Thymus (tissue), 11 donors: Measurements from ENCODE around the gene TEAD1. TPM values are rescaled to one million over a fixed set of nuclear protein-coding genes. Genes with fewer than 3 reads are reported as not detected.

Experiments
- DNase-seq, 9 donors: peaks; one replicate each; pipeline ENCODE4 v3.0.0-alpha.2; 2013; ENCODE audit warnings: low spot score in 9 of 9, low read depth in 6 of 9, missing footprints in 1 of 9
- H3K27ac ChIP-seq, 2 donors: one replicate each; pipeline ENCODE4 v1.5.1; 2013; ENCODE audit warnings: control low read depth in 1 of 2, low read depth in 1 of 2, low read length in 1 of 2, mild to moderate bottlenecking in 1 of 2, moderate library complexity in 1 of 2
- H3K27me3 ChIP-seq, 2 donors: one replicate each; pipeline ENCODE4 v1.5.1; 2013; ENCODE audit warnings: low read length in 1 of 2; ENCODE audit not compliant: control insufficient read depth in 2 of 2, insufficient read depth in 1 of 2
- H3K36me3 ChIP-seq, 2 donors: one replicate each; pipeline ENCODE4 v1.5.1; 2013; ENCODE audit warnings: low read length in 1 of 2, mild to moderate bottlenecking in 1 of 2, moderate library complexity in 1 of 2; ENCODE audit not compliant: control insufficient read depth in 2 of 2, insufficient read depth in 2 of 2
- H3K4me1 ChIP-seq, 2 donors: one replicate each; pipeline ENCODE4 v1.5.1; 2013; ENCODE audit warnings: low read length in 2 of 2; ENCODE audit not compliant: control insufficient read depth in 2 of 2, insufficient read depth in 2 of 2
- H3K4me3 ChIP-seq, 2 donors: one replicate each; pipeline ENCODE4 v1.5.1; 2013; ENCODE audit warnings: low read length in 2 of 2, control low read depth in 1 of 2, mild to moderate bottlenecking in 1 of 2
- H3K9me3 ChIP-seq, 2 donors: one replicate each; pipeline ENCODE4 v1.5.1; 2013; ENCODE audit warnings: low read length in 1 of 2, mild to moderate bottlenecking in 1 of 2; ENCODE audit not compliant: control insufficient read depth in 2 of 2, insufficient read depth in 1 of 2
- WGBS: extraction: QIAGEN DNeasy Blood & Tissue Kit; methylation state at CpG from one replicate; pipeline ENCODE4 v1.1.7; 2013; 5-methylcytosine and 5-hydroxymethylcytosine counted together
- polyA plus RNA-seq: library from polyadenylated mRNA; stranded (reverse); fragments of 200-250 nt; gene quantifications from one replicate; pipeline ENCODE4 v1.2.3, GENCODE V29; 2013
- total RNA-seq: library from RNA; stranded (reverse); fragments of 120-200 nt; gene quantifications from one replicate; pipeline ENCODE4 v1.2.4, GENCODE V29; 2013
- donor health status: healthy.

The TEAD1 gene
- total and polyA plus RNA-seq, 2 donors: 3.7 to 5.4 TPM

GRCh38 chr11:12889243-12889642, 215.0 kb downstream of the TEAD1 start:
- 53% methylated on average over 5 of the region's 5 CpGs for WGBS
- no peaks in the 10 kb centered on the region for H3K9me3 ChIP-seq
- H3K27ac ChIP-seq: no peak overlapping the region
- H3K4me3 ChIP-seq: no peak overlapping the region
- no peak for DNase-seq
- H3K36me3 ChIP-seq: no peaks in the 10 kb centered on the region
- peaks cover 0 to 7% of the 10 kb centered on the region in 2 donors for H3K27me3 ChIP-seq
- H3K4me1 ChIP-seq: peaks cover 0 to 2% of the 10 kb centered on the region in 2 donors

- Histone ChIP-seq H3K4me1 (peaks cover 0 to 2% of the 10 kb centered on the region in 2 donors), H3K27me3 (peaks cover 0 to 7% of the 10 kb centered on the region in 2 donors), H3K36me3 (no peaks in the 10 kb centered on the region), H3K9me3 (no peaks in the 10 kb centered on the region), H3K4me3 (no peak overlapping the region), H3K27ac (no peak overlapping the region)
- no peak for DNase-seq
- WGBS: 74% methylated on average over 5 of the region's 5 CpGs
Observed at GRCh38 chr11:12890476-12890875, 216.3 kb downstream of the TEAD1 start.

GRCh38 chr11:12893787-12894672, 219.8 kb downstream of the TEAD1 start:
- H3K27me3 ChIP-seq: peaks cover 0 to 6% of the 10 kb centered on the region in 2 donors
- 58% methylated on average over 12 of the region's 12 CpGs for WGBS
- H3K9me3 ChIP-seq: no peaks in the 10 kb centered on the region
- H3K36me3 ChIP-seq: no peaks in the 10 kb centered on the region
- DNase-seq: peak in 6 of 9 donors; percentile 2 to 49 (median 18)
- H3K4me3 ChIP-seq: no peak overlapping the region
- no peak overlapping the region for H3K27ac ChIP-seq
- H3K4me1 ChIP-seq: peaks cover 0 to 2% of the 10 kb centered on the region in 2 donors

GRCh38 chr11:12897390-12897789, 223.2 kb downstream of the TEAD1 start:
- H3K36me3 ChIP-seq: no peaks in the 10 kb centered on the region
- H3K4me1 ChIP-seq: peaks cover 0 to 2% of the 10 kb centered on the region in 2 donors
- H3K27ac ChIP-seq: no peak overlapping the region

GRCh38 chr11:12897867-12898266, 223.6 kb downstream of the TEAD1 start:
- Histone ChIP-seq H3K4me1 (peaks cover 0 to 2% of the 10 kb centered on the region in 2 donors), H3K27me3 (peaks cover 0 to 3% of the 10 kb centered on the region in 2 donors), H3K27ac (no peak overlapping the region), H3K36me3 (no peaks in the 10 kb centered on the region), H3K9me3 (no peaks in the 10 kb centered on the region), H3K4me3 (no peak overlapping the region)
- no peak for DNase-seq
- WGBS: 85% methylated on average over 3 of the region's 3 CpGs

More at GRCh38 chr11:12897390-12897789, 223.2 kb downstream of the TEAD1 start:
- no peak for DNase-seq
- peaks cover 0 to 3% of the 10 kb centered on the region in 2 donors for H3K27me3 ChIP-seq
- no peak overlapping the region for H3K4me3 ChIP-seq
- no peaks in the 10 kb centered on the region for H3K9me3 ChIP-seq

- no peak for DNase-seq
- Histone ChIP-seq H3K4me3 (no peak overlapping the region), H3K27ac (no peak overlapping the region), H3K4me1 (no peaks in the 10 kb centered on the region), H3K36me3 (no peaks in the 10 kb centered on the region), H3K27me3 (no peaks in the 10 kb centered on the region), H3K9me3 (no peaks in the 10 kb centered on the region)
- WGBS: 100% methylated on average over 2 of the region's 2 CpGs
Observed at GRCh38 chr11:12900496-12900895, 226.3 kb downstream of the TEAD1 start.

GRCh38 chr11:12901272-12901671, 227.1 kb downstream of the TEAD1 start:
- 89% methylated on average over 1 of the region's 1 CpG for WGBS
- Histone ChIP-seq H3K27ac (no peak overlapping the region), H3K4me3 (no peak overlapping the region), H3K4me1 (no peaks in the 10 kb centered on the region), H3K36me3 (no peaks in the 10 kb centered on the region), H3K27me3 (no peaks in the 10 kb centered on the region), H3K9me3 (no peaks in the 10 kb centered on the region)
- DNase-seq: no peak

- no peaks in the 10 kb centered on the region for H3K36me3 ChIP-seq
- no peak for DNase-seq
- no peaks in the 10 kb centered on the region for H3K27me3 ChIP-seq
- H3K4me1 ChIP-seq: no peaks in the 10 kb centered on the region
- WGBS: 96% methylated on average over 7 of the region's 7 CpGs
- no peaks in the 10 kb centered on the region for H3K9me3 ChIP-seq
- no peak overlapping the region for H3K27ac ChIP-seq
- no peak overlapping the region for H3K4me3 ChIP-seq
Observed at GRCh38 chr11:12901874-12902481, 227.8 kb downstream of the TEAD1 start.

- no peaks in the 10 kb centered on the region for H3K9me3 ChIP-seq
- WGBS: 83% methylated on average over 6 of the region's 6 CpGs
- no peak overlapping the region for H3K4me3 ChIP-seq
- H3K27me3 ChIP-seq: no peaks in the 10 kb centered on the region
- H3K36me3 ChIP-seq: no peaks in the 10 kb centered on the region
- no peaks in the 10 kb centered on the region for H3K4me1 ChIP-seq
- no peak overlapping the region for H3K27ac ChIP-seq
- no peak for DNase-seq
Observed at GRCh38 chr11:12902791-12903486, 228.7 kb downstream of the TEAD1 start.
